GM12878 (cell line): ENCODE measurements around the gene CLEC14A. TPM values are rescaled to one million over a fixed set of nuclear protein-coding genes. Genes with fewer than 3 reads are reported as not detected.

Source experiments
- ATAC-seq: fragments of 200-7000 bp; cut with Tn5 transposase; 3 replicates; pipeline ENCODE4 v1.9.1; 2020; ENCODE audit warnings: mild to moderate bottlenecking, moderate library complexity
- BruUV-seq: library from RNA; stranded (reverse); fragments of 400-500 nt; replicated peaks from 2 replicates; lab custom pipeline; 2021; lab: Mats Ljungman, UMichigan
- CTCF ChIA-PET: fragments of 300-600 bp; sonication (Branson Sonifier 250); formaldehyde crosslinking; extraction: SDS; loops from one replicate; lab custom pipeline; 2021; ENCODE audit warnings: inconsistent platforms; lab: Yijun Ruan, JAX
- POLR2A ChIA-PET: fragments of 350-600 bp; formaldehyde crosslinking; extraction: SDS; loops from one replicate; lab custom pipeline; 2021; ENCODE audit warnings: inconsistent platforms; lab: Charles Lee
- RAD21 ChIA-PET: fragments of 300-600 bp; sonication (Branson Sonifier 250); formaldehyde crosslinking; loops from one replicate; lab custom pipeline; 2023; ENCODE audit warnings: antibody characterized with exemption; ENCODE audit not compliant: unreplicated experiment; lab: Charles Lee
- SMC1A ChIA-PET: fragments of 300-600 bp; sonication (Branson Sonifier 250); formaldehyde crosslinking; loops from one replicate; lab custom pipeline; 2023; ENCODE audit not compliant: unreplicated experiment, uncharacterized antibody; lab: Charles Lee
- DNase-seq: peaks from one replicate; pipeline ENCODE4 v3.0.0-alpha.2; 2011; ENCODE audit warnings: low read depth, low spot score
- FAIRE-seq: peaks from 3 replicates; lab custom pipeline; 2011; peaks lifted over from hg19 to GRCh38; lab: Jason Lieb, UNC
- H2AFZ ChIP-seq: 2 replicates; pipeline ENCODE4 v1.6.0; 2011; ENCODE audit warnings: low read depth, low read length, control low read depth; ENCODE audit not compliant: control insufficient read depth
- H3K27ac ChIP-seq: 2 replicates; pipeline ENCODE4 v1.5.1; 2011; ENCODE audit warnings: control low read depth; ENCODE audit not compliant: control insufficient read depth, insufficient read depth
- H3K27me3 ChIP-seq, 2 experiments: replicated peaks in 1 of 2; 2 replicates each; pipeline versions ENCODE4 v1.6.0 to v1.6.1; 2011; ENCODE audit warnings: low read length in 1 of 2; ENCODE audit not compliant: control insufficient read depth in 2 of 2, insufficient read depth in 2 of 2
- H3K36me3 ChIP-seq, 2 experiments: 2 replicates each; pipeline ENCODE4 v1.5.1; 2011; ENCODE audit warnings: low read length in 1 of 2; ENCODE audit not compliant: control insufficient read depth in 2 of 2, insufficient read depth in 2 of 2
- H3K4me1 ChIP-seq: 2 replicates; pipeline ENCODE4 v1.6.1; 2011; ENCODE audit warnings: mild to moderate bottlenecking, low read length, moderate library complexity, mixed read lengths; ENCODE audit not compliant: control insufficient read depth, insufficient read depth
- H3K4me2 ChIP-seq: 2 replicates; pipeline ENCODE4 v1.6.0; 2011; ENCODE audit warnings: control low read depth; ENCODE audit not compliant: control insufficient read depth, insufficient read depth
- H3K4me3 ChIP-seq: fragments of 200-600 bp; sonication (generic); 2 replicates; pipeline ENCODE4 v1.5.1; 2016
- H3K79me2 ChIP-seq: 2 replicates; pipeline ENCODE4 v1.6.0; 2011; ENCODE audit warnings: low read length; ENCODE audit not compliant: control insufficient read depth, insufficient read depth
- H3K9ac ChIP-seq: 2 replicates; pipeline ENCODE4 v1.8.0; 2011; ENCODE audit warnings: low read length, control low read depth, mixed read lengths; ENCODE audit not compliant: control insufficient read depth, insufficient read depth
- H3K9me3 ChIP-seq: replicated peaks from 3 replicates; pipeline ENCODE4 v1.5.1; 2011; ENCODE audit warnings: mild to moderate bottlenecking, low read length; ENCODE audit not compliant: control insufficient read depth, insufficient read depth
- H4K20me1 ChIP-seq: 2 replicates; pipeline ENCODE4 v1.6.0; 2011; ENCODE audit not compliant: control insufficient read depth, insufficient read depth
- TARDBP ChIP-seq: IDR thresholded peaks from 2 replicates; pipeline ENCODE4 v1.6.1; 2016; ENCODE audit warnings: borderline replicate concordance
- TCF7 ChIP-seq: IDR thresholded peaks from 2 replicates; pipeline ENCODE4 v1.6.1; 2014; ENCODE audit warnings: antibody characterized with exemption, borderline replicate concordance
- WGBS: methylation state at CpG from one replicate; pipeline ENCODE4 v1.1.6; 2016; ENCODE audit warnings: low lambda C conversion rate; ENCODE audit not compliant: insufficient replicate concordance, insufficient coverage; ENCODE audit errors: missing lambda C conversion rate; 5-methylcytosine and 5-hydroxymethylcytosine counted together
- in situ Hi-C: fragments of 300-500 bp; cut with MboI; formaldehyde crosslinking; loops from 9 replicates; pipeline ENCODE4 v1.14.3; 2018; ENCODE audit warnings: mixed read lengths
- intact Hi-C: fragments of 100-400 bp; cut with micrococcal nuclease; formaldehyde crosslinking; loops from one replicate; pipeline ENCODE4 v1.14.2; 2022; ENCODE audit not compliant: unreplicated experiment
- polyA plus RNA-seq, 11 experiments: library from polyadenylated mRNA; depleted of rRNA in 4 of 11; unstranded in 6 of 11; stranded (reverse) in 5 of 11; fragments of >200 nt; fragmentation: Nextera tagmentation in 4 of 11; fragmentation: Illumina TruSeq in 1 of 11; extraction: Ambion mirVana in 4 of 11; extraction: Trizol in 1 of 11; gene quantifications; 1 replicate in 1 of 11; 2 replicates in 10 of 11; pipeline versions ENCODE4 v1.2.1 to v1.2.3, GENCODE V29; 2011 to 2016; ENCODE audit warnings: inconsistent platforms in 2 of 11, missing spikeins in 2 of 11, low read depth in 1 of 11
- total RNA-seq, 4 experiments: library from RNA; depleted of rRNA in 3 of 4; stranded (reverse); fragments of >200 nt in 3 of 4; fragmentation: Illumina TruSeq in 1 of 4; extraction: Trizol in 1 of 4; gene quantifications; 2 replicates each; pipeline versions ENCODE4 v1.2.1 to v1.2.3, GENCODE V29; 2013 to 2021
- TF ChIP-seq, protein P1 (sequence below): fragments of 450-650 bp; IDR thresholded peaks from 2 replicates; pipeline ENCODE4 v1.6.1; 2017; ENCODE audit warnings: mild to moderate bottlenecking, moderate library complexity
- TF ChIP-seq, protein P2 (sequence below): fragments of 150-350 bp; IDR thresholded peaks from 2 replicates; pipeline ENCODE4 v1.6.1; 2014; ENCODE audit warnings: mild to moderate bottlenecking, low read depth, low read length

The CLEC14A gene
- total and polyA plus RNA-seq, 10 of the 15 experiments (the other 5 are each of a cell fraction or from before 2014, with no cell fraction given), result not detected

DNA sequence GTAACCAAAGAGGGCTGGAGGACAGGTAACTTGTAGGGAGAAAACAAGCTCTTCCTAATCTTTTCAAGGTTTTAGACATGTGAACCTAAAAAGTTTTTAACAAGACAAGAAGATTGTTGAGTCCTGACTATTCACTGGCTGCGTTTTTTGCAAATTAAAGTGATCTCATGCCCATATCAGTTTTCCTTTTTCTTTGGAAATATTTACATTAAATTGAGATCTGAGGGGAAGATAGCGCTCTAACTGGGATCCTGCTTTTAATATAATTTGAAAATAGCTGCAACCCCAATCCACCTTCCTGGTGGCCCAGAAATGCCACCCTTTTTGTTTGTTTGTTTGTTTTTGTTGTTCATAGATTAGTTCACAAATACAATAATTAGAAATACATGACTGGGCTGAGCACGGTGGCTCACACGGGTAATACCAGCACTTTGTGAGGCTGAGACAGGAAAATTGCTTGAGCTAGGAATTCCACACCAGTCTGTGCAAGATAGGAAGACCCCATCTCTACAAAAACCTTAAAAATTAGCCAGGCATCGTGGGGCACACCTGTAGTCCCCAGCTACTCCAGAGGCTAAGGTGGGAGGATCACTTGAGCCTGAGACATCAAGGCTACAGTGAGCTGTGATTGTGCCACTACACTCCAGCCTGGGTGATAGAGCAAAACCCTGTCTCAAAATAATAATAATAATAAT lies 50.6 kb downstream of the CLEC14A start:
- no peak for FAIRE-seq
- H3K9me3 ChIP-seq, result no peaks in the 10 kb centered on the region; the same call in 2 of the 3 replicates
- H4K20me1 ChIP-seq, result no peaks in the 10 kb centered on the region
- no peaks in the 10 kb centered on the region for H3K27me3 ChIP-seq
- H3K9ac ChIP-seq, result no peak overlapping the region
- no peak overlapping the region for H3K27ac ChIP-seq
- no peaks in the 10 kb centered on the region for H3K79me2 ChIP-seq
- no peak overlapping the region for H3K4me3 ChIP-seq
- intact Hi-C loops, result no loop called here
- 9% methylated on average over 5 of the region's 5 CpGs for WGBS
- H3K4me1 ChIP-seq, result no peaks in the 10 kb centered on the region
- POLR2A ChIA-PET, result no interaction called here
- no peaks in the 10 kb centered on the region for H3K36me3 ChIP-seq
- TF ChIP-seq, protein P1, sequence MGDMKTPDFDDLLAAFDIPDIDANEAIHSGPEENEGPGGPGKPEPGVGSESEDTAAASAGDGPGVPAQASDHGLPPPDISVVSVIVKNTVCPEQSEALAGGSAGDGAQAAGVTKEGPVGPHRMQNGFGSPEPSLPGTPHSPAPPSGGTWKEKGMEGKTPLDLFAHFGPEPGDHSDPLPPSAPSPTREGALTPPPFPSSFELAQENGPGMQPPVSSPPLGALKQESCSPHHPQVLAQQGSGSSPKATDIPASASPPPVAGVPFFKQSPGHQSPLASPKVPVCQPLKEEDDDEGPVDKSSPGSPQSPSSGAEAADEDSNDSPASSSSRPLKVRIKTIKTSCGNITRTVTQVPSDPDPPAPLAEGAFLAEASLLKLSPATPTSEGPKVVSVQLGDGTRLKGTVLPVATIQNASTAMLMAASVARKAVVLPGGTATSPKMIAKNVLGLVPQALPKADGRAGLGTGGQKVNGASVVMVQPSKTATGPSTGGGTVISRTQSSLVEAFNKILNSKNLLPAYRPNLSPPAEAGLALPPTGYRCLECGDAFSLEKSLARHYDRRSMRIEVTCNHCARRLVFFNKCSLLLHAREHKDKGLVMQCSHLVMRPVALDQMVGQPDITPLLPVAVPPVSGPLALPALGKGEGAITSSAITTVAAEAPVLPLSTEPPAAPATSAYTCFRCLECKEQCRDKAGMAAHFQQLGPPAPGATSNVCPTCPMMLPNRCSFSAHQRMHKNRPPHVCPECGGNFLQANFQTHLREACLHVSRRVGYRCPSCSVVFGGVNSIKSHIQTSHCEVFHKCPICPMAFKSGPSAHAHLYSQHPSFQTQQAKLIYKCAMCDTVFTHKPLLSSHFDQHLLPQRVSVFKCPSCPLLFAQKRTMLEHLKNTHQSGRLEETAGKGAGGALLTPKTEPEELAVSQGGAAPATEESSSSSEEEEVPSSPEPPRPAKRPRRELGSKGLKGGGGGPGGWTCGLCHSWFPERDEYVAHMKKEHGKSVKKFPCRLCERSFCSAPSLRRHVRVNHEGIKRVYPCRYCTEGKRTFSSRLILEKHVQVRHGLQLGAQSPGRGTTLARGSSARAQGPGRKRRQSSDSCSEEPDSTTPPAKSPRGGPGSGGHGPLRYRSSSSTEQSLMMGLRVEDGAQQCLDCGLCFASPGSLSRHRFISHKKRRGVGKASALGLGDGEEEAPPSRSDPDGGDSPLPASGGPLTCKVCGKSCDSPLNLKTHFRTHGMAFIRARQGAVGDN, result no peak
- TF ChIP-seq, protein P2, sequence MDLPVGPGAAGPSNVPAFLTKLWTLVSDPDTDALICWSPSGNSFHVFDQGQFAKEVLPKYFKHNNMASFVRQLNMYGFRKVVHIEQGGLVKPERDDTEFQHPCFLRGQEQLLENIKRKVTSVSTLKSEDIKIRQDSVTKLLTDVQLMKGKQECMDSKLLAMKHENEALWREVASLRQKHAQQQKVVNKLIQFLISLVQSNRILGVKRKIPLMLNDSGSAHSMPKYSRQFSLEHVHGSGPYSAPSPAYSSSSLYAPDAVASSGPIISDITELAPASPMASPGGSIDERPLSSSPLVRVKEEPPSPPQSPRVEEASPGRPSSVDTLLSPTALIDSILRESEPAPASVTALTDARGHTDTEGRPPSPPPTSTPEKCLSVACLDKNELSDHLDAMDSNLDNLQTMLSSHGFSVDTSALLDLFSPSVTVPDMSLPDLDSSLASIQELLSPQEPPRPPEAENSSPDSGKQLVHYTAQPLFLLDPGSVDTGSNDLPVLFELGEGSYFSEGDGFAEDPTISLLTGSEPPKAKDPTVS, result no peak
- TF ChIP-seq TARDBP (no peak), TCF7 (no peak)
- TF ChIP-seq, all 136 proteins: peak for 0
- DNase-seq (no peak), ATAC-seq (no peak)
- ChIA-PET SMC1A (no interaction called here), CTCF (no interaction called here), RAD21 (no interaction called here)
- BruUV-seq, result no TSS peak
- in situ Hi-C loops, result no loop called here
- H2AFZ ChIP-seq, result no peak overlapping the region
- no peak overlapping the region for H3K4me2 ChIP-seq
